ENCODE data around the gene ZNF277.
A peak's percentile ranks its signal among the peaks of the same experiment; 100 is the strongest.

ZNF277 gene

DNA sequence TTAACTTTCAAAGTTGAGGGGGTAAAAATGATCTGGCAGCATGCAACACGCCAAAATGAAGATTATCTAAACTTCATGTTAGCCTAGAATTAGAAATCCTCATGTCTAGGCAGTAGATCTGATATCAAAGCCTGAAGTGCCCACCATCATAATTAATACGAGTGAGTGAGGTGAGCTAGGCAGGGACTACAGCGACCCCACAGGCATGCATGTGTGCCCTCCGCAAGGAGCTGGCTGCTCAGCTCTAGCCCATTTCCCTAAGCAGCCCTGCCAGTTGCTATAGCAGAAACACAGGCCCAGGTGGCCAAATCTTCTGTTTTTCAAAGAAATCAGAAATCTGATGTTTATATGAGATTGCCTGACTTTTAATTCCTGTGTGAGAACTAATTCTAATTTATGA lies 150.6 kb downstream of the ZNF277 start:
- DNase-seq (ENCODE audit: low spot score): no peak

- no peak for DNase-seq (ENCODE audit: low spot score)
Measured at GRCh38 chr7:112358513-112358912, 152.0 kb downstream of the ZNF277 start.

DNA sequence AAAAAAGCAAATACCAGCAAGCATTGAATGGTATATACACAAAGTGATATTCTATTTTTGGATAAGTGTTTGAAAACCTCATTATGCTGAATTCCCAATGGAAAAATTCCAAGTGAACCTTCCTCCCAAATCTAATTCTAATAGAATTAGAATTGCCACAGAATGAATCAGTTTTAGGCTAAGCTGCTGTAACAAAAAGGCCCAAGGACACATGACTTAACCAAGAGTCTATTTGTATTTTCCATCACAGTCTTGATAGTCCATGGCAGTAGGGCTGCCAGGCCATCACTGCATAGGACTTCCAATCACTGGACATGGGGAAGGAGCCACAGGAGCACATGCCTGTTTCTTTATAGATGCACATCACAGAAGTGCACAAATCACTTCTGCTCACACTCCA lies 152.6 kb downstream of the ZNF277 start:
- no peak for DNase-seq (ENCODE audit: low spot score)

- no peak for DNase-seq (ENCODE audit: low spot score)
Measured at GRCh38 chr7:112360681-112361080, 154.2 kb downstream of the ZNF277 start.

- no peak for DNase-seq (ENCODE audit: low spot score)
Measured at GRCh38 chr7:112361154-112361553, 154.7 kb downstream of the ZNF277 start.

GRCh38 chr7:112362053-112362650 lies 155.7 kb downstream of the ZNF277 start:
- DNase-seq (ENCODE audit: low spot score): no peak

GRCh38 chr7:112362731-112363131 lies 156.2 kb downstream of the ZNF277 start:
- DNase-seq (ENCODE audit: low spot score): no peak

DNA sequence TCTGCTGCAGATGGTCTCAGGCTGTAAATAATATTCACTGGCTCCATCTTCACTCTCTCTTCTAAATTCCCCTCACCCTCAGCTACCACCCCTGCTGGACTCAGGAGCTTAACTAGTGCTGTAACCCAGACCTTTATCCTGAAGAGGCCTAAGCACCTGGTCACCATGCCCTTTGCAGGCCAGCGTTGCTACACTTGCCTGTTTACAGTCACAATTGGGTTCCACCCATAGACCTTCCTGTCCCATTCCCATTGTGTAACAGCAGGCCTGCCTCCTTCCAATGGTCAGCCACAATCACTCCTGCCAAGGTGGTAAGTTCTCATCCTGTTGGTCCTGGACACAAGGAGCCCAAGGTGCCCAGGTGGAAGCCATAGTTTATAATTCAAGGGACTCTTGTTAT lies 157.9 kb downstream of the ZNF277 start:
- no peak for DNase-seq (ENCODE audit: low spot score)

DNA sequence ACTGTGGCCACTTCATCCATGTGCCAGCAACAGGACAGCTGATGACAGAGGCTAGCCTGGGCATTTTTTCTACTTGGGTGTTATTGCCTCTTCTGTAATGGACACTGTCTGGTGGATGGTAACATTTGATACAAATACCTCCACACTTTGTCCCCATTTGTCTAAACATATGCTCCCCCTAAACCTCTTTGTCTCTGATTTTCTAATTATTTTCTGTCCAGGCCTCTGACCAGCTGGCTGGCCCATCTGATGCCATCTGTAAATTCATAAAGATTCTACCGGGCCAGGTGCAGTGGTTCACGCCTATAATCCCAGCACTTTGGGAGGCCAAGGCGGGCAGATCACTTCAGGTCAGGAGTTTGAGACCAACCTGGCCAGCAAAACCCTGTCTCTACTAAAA lies 159.1 kb downstream of the ZNF277 start:
- no peak for DNase-seq (ENCODE audit: low spot score)

DNA sequence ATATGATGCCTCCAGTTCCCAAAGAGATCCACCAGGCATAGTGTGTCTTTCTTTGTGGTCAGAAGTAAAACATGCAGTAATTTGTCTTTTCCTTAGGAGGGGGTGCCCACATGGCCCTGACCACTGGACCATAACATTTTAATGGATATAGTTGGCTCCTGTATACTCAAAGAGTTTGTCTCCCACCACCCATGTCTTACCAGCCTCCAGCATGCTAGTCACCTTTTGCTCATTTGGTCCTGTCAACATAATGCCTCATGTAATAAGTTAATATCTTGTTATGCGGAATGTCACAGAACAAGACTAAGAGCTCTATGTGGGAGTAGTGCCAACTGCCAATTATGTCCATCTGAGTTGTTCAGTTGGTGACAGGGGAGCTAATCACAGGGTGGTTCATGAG lies 160.4 kb downstream of the ZNF277 start:
- DNase-seq (ENCODE audit: low spot score): no peak

DNA sequence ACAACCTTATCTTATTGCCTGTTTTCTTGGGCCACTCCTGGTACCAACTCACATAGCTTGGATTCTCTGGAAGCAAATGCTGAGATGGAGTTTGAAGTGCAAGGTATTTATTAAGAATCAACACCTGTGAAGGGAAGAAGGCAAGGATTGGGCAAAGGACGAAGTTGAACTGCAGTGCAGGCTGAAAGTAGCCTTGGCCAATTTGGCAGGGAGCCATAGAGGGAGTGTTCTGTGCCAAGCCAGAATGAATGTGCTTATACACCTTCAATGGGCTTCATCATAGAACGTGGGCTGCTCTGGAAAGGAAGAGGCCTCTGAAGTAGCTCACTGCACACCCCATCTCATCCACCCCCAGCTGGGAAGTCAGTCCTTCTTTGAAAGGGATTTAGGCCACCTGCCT lies 163.9 kb downstream of the ZNF277 start:
- DNase-seq (ENCODE audit: low spot score): no peak

DNA sequence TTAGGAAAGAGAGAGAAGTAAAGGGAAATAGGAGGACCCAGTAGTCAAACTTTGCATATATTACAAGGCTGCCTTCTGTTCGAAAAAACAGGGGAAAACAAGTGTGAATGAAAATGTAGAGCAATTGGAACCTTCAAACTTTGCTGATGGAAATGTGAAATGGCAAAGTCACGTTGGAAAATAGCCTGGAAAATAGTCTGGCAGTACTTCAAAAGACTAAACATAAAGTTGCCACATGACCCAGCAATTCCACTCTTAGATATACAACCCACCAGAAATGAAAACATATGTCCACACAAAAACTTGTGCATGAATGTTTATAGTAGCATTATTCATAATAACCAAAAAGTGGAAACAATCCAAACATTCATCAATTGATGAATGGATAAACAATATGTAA lies 165.2 kb downstream of the ZNF277 start:
- DNase-seq (ENCODE audit: low spot score): no peak

DNA sequence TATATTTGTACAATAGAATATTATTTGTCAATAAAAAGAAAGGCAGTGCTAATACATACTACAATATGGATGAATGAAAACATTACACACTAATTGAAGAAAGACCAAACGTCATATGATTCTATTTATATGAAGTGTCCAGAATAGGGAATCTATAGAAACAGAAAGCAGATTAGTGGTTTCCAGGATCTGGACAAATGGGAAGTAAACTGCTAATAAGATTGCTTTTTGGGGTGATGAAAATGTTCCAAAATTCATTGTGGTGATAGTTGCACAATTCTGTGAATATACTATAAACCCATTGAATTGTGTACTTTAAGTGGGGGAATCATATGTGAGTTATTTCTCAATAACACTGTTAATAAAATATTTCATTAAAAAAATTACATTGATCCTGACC lies 165.6 kb downstream of the ZNF277 start:
- no peak for DNase-seq (ENCODE audit: low spot score)

DNA sequence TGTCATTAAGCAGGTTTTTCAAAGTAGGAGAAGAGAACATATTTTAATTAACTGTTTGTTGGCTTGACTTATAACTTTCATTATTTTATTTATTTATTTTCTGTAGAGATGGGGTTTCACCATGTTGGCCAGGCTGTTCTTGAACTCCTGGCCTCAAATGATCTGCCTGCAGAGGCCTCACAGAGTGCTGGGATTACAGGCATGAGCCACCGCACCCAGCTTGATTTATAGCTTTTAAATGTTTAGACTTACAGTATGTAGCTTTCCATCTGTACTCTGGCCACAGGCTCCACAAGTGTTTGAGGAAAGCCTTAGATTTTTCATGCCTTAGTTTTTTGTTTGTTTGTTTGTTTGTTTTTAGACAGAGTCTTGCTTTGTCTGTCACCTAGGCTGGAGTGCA lies 171.1 kb downstream of the ZNF277 start:
- no peak for DNase-seq (ENCODE audit: low spot score)

- no peak for DNase-seq (ENCODE audit: low spot score)
Measured at GRCh38 chr7:112381311-112382091, 175.0 kb downstream of the ZNF277 start.

- no peak for DNase-seq (ENCODE audit: low spot score)
Measured at GRCh38 chr7:112383671-112384417, 177.3 kb downstream of the ZNF277 start.

DNA sequence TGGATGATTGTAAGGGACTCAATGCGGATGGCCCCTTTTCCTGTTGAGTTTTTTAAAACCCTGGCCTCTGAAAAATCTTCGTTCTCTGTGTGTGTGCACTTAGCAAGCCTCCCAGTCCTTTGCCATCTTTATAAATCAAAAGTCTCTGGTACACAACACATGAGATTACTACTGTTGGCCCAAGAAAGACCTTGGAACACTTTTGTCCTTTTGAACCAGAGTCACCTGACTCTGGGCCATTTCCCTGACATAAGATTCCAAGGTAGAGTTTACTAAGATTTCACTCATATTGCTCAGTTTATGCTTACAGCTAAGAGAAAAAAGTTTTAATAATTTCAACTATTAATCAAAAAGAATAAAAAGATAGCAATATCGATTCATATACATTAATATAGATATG lies 179.0 kb downstream of the ZNF277 start:
- DNase-seq (ENCODE audit: low spot score): no peak

GRCh38 chr7:112386619-112387018 lies 180.1 kb downstream of the ZNF277 start:
- no peak for DNase-seq (ENCODE audit: low spot score)

DNA sequence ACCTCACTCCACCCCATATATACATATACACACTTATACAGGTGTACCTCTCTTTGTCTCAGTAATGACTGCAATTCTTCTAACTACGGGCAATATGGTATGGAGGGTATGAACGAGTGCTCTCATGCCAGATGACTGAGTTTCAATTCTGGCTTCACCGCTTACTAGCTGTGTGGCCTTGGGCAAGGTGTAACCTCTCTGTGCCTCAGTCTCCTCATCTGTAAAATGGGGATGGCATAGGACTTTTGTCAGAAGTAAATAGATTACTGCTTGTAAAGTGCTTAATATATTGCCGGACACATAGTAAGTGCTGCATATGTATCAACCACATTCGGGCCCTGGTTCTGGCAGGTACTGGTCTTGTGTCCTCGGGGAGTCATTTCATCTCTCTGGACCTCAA lies 183.7 kb downstream of the ZNF277 start:
- no peak for DNase-seq (ENCODE audit: low spot score)

DNA sequence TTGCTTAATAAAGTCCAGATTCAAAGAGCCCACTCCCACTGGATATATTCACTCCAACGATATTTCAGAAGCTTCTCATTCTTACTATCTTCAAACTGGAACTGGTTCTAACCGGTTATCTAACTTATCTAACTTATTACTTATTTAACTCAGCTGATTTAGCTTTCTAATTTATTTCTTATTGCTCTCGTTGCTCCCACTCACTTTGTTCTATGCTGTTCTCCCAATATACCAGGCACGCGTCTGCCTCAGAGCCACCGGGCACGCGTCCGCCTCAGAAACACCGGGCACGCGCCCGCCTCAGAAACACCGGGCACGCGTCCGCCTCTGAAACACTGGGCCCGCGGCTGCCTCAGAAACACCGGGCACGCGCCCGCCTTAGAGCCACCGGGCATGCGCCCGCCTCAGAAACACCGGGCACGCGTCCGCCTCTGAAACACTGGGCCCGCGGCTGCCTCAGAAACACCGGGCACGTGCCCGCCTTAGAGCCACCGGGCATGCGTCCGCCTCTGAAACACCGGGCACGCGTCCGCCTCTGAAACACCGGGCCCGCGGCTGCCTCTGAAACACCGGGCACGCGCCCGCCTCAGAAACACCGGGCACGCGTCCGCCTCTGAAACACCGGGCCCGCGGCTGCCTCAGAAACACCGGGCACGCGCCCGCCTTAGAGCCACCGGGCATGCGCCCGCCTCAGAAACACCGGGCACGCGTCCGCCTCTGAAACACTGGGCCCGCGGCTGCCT lies 184.8 kb downstream of the ZNF277 start:
- peak; percentile 33 for DNase-seq (ENCODE audit: low spot score)

GRCh38 chr7:112391841-112392286 lies 185.4 kb downstream of the ZNF277 start:
- peak; percentile 48 for DNase-seq (ENCODE audit: low spot score)

Measured in CD4-positive, alpha-beta T cell treated with Interleukin-15 for 4 hours (primary cell).